Measurements from ENCODE around the gene EFNA1. TPM values are rescaled to one million over a fixed set of nuclear protein-coding genes. Genes with fewer than 3 reads are reported as not detected.

The EFNA1 gene
- total and polyA plus RNA-seq, 2 of the 13 experiments (the other 11 are each of a cell fraction or from before 2014, with no cell fraction given): 81.8 to 874 TPM

GRCh38 chr1:155139895-155140629 lies 12.4 kb downstream of the EFNA1 start, which contains the start of gene DPM3 (continued):
- TF ChIP-seq SMAD3 (CRISPR knock-in tag; IDR thresholded peaks at IDR 0.05) (no peak; the same call in 1 of the 2 replicates), ZNF839 (CRISPR knock-in tag; IDR thresholded peaks at IDR 0.05; ENCODE audit: borderline replicate concordance) (peak; percentile 63), TEAD2 (CRISPR knock-in tag; IDR thresholded peaks at IDR 0.05) (no peak), FOSL1 (CRISPR knock-in tag; IDR thresholded peaks at IDR 0.05; ENCODE audit: borderline replicate concordance) (no peak), USF2 (IDR thresholded peaks at IDR 0.05; ENCODE audit: low read depth, low read length) (no peak), USF2 (CRISPR knock-in tag; IDR thresholded peaks at IDR 0.05; ENCODE audit: borderline replicate concordance) (0 out of 2 replicates have a peak, but pooled peaks have one; percentile 14), ZSCAN31 (CRISPR knock-in tag; IDR thresholded peaks at IDR 0.05; ENCODE audit: low read depth) (peak; percentile 46; the same call in 1 of the 2 replicates), ZNF235 (CRISPR knock-in tag; IDR thresholded peaks at IDR 0.05; ENCODE audit: borderline replicate concordance) (0 out of 2 replicates have a peak, but pooled peaks have one; percentile 72), SOX13 (IDR thresholded peaks at IDR 0.05) (no peak), SOX13 (CRISPR knock-in tag; conservative IDR thresholded peaks at IDR 0.05 in 1 of 2, IDR thresholded peaks at IDR 0.05 in 1 of 2) (no peak), ONECUT2 (CRISPR knock-in tag; IDR thresholded peaks at IDR 0.05) (no peak), ZBTB40 (IDR thresholded peaks at IDR 0.05) (peak; percentile 95), ZBTB40 (CRISPR knock-in tag; IDR thresholded peaks at IDR 0.05) (peak; percentile 35; the same call in 1 of the 2 replicates), REPIN1 (CRISPR knock-in tag; IDR thresholded peaks at IDR 0.05; ENCODE audit: borderline replicate concordance, low read depth) (no peak; the same call in 1 of the 2 replicates)

Measured in HepG2 (cell line).